C4-2B (cell line): ENCODE measurements around the gene SYCN.

ENCODE experiments used
- CTCF ChIP-seq: fragments of 450-650 bp; conservative IDR thresholded peaks from 2 replicates; pipeline ENCODE4 v1.5.1; 2017; ENCODE audit warnings: mild to moderate bottlenecking
- ZFX ChIP-seq: fragments of 450-650 bp; IDR thresholded peaks from 2 replicates; pipeline ENCODE4 v1.6.1; 2017

- TF ChIP-seq CTCF (no peak), ZFX (no peak)
Observed at GRCh38 chr19:39154629-39155100, 49.4 kb downstream of the SYCN start.
